ENCODE measurements around the gene GCLC.
"Not testable (repeated sequence)": the region's sequence is repeated elsewhere in the genome, so short reads cannot be mapped to it uniquely, and the experiment has no call there.

Gene GCLC

DNA sequence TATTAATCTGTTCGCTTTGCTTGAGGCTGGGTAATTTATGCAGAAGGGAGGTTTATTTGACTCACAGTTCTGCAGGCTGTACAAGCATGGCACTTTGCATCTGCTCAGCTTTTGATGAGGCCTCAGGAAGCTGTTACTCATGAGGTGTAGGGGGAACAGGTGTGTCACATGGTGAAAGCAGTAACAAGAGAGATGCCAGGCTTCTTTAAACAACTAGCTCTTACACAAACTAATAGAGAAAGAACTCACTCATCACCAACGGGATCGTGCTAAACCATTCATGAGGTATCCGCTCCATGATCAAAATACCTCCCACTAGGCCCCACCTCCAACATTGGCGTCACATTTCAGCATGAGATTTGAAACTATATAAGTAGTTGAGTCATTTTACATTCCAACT, 34.4 kb upstream of the GCLC start:
- no peak for DNase-seq (ENCODE audit: low spot score)
- in situ Hi-C loops (cut with MboI; ENCODE audit: low sequenced_read_pairs, unreplicated experiment) = no loop called here
- TF ChIP-seq CTCF (IDR thresholded peaks at IDR 0.05; ENCODE audit: borderline replicate concordance, control extremely low read depth, extremely low read depth, insufficient read depth, missing control alignments) = no peak

GRCh38 chr6:53578371-53578770, 33.5 kb upstream of the GCLC start:
- no peak for DNase-seq (ENCODE audit: low spot score)
- no peak for TF ChIP-seq CTCF (IDR thresholded peaks at IDR 0.05; ENCODE audit: borderline replicate concordance, control extremely low read depth, extremely low read depth, insufficient read depth, missing control alignments)
- in situ Hi-C loops (cut with MboI; ENCODE audit: low sequenced_read_pairs, unreplicated experiment) = no loop called here

DNA sequence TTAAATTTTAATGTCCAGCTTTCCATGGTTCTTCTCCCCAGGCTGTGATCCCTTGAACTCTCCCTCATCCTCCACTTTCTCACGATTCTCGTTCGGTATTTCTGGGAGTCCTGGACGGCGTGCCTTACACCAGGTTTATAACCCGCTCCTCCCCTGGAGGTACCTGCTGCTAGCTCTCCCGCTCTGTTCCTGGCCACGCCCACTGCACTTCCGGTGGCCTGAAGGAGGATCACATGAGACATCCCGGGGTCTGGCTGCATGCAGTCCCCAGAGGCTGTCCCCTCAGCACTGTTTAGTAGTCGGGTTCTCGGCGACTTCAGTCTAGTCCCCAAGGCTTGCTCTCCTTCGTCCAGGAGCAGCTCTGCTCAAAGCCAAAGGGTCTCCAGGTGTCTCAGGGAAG, 28.4 kb upstream of the GCLC start:
- DNase-seq (ENCODE audit: low spot score) = no peak
- in situ Hi-C loops (cut with MboI; ENCODE audit: low sequenced_read_pairs, unreplicated experiment) = no loop called here
- TF ChIP-seq CTCF (IDR thresholded peaks at IDR 0.05; ENCODE audit: borderline replicate concordance, control extremely low read depth, extremely low read depth, insufficient read depth, missing control alignments) = no peak

DNA sequence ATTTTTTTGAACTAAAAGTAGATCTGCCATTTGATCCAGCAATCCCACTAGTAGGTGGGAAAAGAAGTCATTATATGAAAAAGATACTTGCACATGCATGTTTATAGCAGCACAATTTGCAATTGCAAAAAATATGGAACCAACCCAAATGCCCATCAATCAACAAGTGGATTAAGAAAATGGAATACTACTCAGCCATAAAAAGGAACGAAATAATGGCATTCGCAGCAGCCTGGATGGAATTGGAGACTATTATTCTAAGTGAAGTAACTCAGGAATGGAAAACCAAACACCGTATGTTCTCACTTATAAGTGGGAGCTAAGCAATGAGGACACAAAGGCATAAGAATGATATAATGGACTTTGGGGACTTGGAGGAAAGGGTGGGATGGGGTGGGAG, 27.5 kb upstream of the GCLC start:
- in situ Hi-C loops (cut with MboI; ENCODE audit: low sequenced_read_pairs, unreplicated experiment); DNase-seq (ENCODE audit: low spot score): not testable (repeated sequence)

DNA sequence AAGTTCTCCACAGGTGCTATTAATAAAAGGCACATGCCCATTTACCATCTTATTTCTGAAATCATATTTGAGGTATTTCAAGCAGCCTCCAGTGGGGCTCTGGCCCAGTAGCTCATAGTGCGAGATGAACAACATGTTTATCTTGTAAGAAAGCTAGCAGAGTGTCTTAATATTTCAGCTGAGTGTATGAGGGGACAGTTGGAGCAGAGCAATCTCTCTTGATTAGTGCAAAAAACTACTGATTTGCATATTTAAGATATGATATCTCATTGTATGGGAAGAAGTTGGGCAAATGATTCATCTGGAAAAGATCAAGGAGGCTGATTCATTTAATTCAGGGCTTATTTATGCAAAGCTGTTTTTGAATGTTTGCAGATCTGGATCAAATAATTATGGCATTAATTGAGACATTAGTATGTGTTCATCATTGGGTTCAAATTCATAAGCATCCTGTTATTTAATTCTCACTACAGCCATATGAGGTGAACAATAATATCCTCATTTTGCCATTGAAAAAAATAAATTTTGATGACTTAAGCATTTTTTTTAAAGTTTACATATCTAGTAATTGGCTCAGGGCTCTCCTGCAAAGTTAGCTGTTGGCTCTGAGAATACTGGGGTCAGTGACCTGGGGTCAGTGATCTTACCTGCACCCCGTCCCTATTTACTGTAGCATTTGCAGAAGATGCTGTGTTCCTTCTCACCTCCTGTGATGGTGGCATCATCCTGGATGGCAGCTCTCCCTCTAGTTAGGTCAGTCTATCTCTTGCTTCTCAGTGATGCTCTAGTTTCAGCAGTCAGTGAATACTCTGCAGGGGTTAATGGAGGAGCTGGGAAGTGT, 24.1 kb upstream of the GCLC start:
- in situ Hi-C loops (cut with MboI; ENCODE audit: low sequenced_read_pairs, unreplicated experiment) = no loop called here
- no peak for TF ChIP-seq CTCF (IDR thresholded peaks at IDR 0.05; ENCODE audit: borderline replicate concordance, control extremely low read depth, extremely low read depth, insufficient read depth, missing control alignments)
- no peak for DNase-seq (ENCODE audit: low spot score)

DNA sequence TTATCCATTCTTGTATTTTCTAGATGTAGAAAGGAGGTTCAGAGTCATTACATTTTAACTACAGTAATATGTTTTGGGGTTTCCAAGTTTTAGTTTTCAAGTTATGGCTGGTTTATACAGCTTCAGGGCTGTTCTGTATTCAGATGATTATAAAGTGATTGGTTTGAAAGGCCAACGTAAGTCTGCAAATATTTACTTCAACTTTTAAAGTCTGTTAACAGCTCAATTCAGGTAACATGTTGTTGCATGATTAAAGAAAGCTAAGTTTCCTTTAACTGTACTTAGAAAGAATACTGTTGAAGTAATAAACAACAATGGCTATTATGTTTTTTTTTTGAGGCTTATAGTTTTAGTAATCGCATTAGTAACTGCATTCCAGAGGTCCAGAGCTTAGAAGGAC, 22.8 kb upstream of the GCLC start:
- in situ Hi-C loops (cut with MboI; ENCODE audit: low sequenced_read_pairs, unreplicated experiment) = no loop called here

More for the DNA sequence above, 22.8 kb upstream of the GCLC start:
- no peak for TF ChIP-seq CTCF (IDR thresholded peaks at IDR 0.05; ENCODE audit: borderline replicate concordance, control extremely low read depth, extremely low read depth, insufficient read depth, missing control alignments)
- DNase-seq (ENCODE audit: low spot score) = no peak

Data from GM13976 (cell line).